Measurements from ENCODE around the gene SFTA2.
"Not testable (repeated sequence)": the region's sequence is repeated elsewhere in the genome, so short reads cannot be mapped to it uniquely, and the experiment has no call there.

Gene SFTA2

GRCh38 chr6:30931969-30932645, at the start of gene SFTA2:
Gene SFTA2 (minus strand): TSS chr6:30932170. CDS start chr6:30932096, 74 bp downstream.
- DNase-seq: no peak

- DNase-seq: no peak
These were observed 47.7 kb upstream of the SFTA2 start for GRCh38 chr6:30979690-30980089.

- DNase-seq: no peak
These were observed 47.2 kb upstream of the SFTA2 start for GRCh38 chr6:30979141-30979540.

- no peak for DNase-seq
These were observed 42.7 kb upstream of the SFTA2 start for GRCh38 chr6:30974490-30975252.

GRCh38 chr6:30972816-30973215, 40.8 kb upstream of the SFTA2 start:
- no peak for DNase-seq

GRCh38 chr6:30970946-30971345, 39.0 kb upstream of the SFTA2 start:
- DNase-seq: no peak

GRCh38 chr6:30969171-30969570, 37.2 kb upstream of the SFTA2 start:
- DNase-seq: not testable (repeated sequence)

GRCh38 chr6:30966154-30966553, 34.2 kb upstream of the SFTA2 start:
- DNase-seq: no peak

GRCh38 chr6:30965140-30965601, 33.2 kb upstream of the SFTA2 start:
- no peak for DNase-seq

GRCh38 chr6:30964075-30964474, 32.1 kb upstream of the SFTA2 start:
- DNase-seq: no peak

- no peak for DNase-seq
These were observed 31.7 kb upstream of the SFTA2 start for GRCh38 chr6:30963641-30964040.

- no peak for DNase-seq
These were observed 30.7 kb upstream of the SFTA2 start for GRCh38 chr6:30962716-30963115.

GRCh38 chr6:30960907-30961673, 29.1 kb upstream of the SFTA2 start:
- DNase-seq: no peak

GRCh38 chr6:30957716-30958115, 25.7 kb upstream of the SFTA2 start:
- DNase-seq: no peak

- DNase-seq: no peak
These were observed 23.5 kb upstream of the SFTA2 start for GRCh38 chr6:30955367-30956042.

GRCh38 chr6:30954631-30955366, 22.8 kb upstream of the SFTA2 start:
- no peak for DNase-seq

GRCh38 chr6:30951907-30952469, 20.0 kb upstream of the SFTA2 start:
- no peak for DNase-seq

GRCh38 chr6:30948811-30949210, 16.8 kb upstream of the SFTA2 start:
- DNase-seq: no peak

GRCh38 chr6:30947231-30947630, 15.3 kb upstream of the SFTA2 start:
- DNase-seq: no peak

GRCh38 chr6:30945281-30945680, 13.3 kb upstream of the SFTA2 start:
- no peak for DNase-seq

- no peak for DNase-seq
These were observed 12.1 kb upstream of the SFTA2 start for GRCh38 chr6:30944051-30944450.
